HG03575 (cell line): ENCODE data around the gene DOCK9.
"Not testable (repeated sequence)": the region's sequence is repeated elsewhere in the genome, so short reads cannot be mapped to it uniquely, and the experiment has no call there.

Experiments
- ATAC-seq: cut with Tn5 transposase; IDR thresholded peaks from one replicate; pipeline ENCODE4 v1.9.1; 2021; ENCODE audit not compliant: unreplicated experiment, insufficient number of reproducible peaks, low FRiP score; ENCODE audit errors: extremely low read depth

The DOCK9 gene

DNA sequence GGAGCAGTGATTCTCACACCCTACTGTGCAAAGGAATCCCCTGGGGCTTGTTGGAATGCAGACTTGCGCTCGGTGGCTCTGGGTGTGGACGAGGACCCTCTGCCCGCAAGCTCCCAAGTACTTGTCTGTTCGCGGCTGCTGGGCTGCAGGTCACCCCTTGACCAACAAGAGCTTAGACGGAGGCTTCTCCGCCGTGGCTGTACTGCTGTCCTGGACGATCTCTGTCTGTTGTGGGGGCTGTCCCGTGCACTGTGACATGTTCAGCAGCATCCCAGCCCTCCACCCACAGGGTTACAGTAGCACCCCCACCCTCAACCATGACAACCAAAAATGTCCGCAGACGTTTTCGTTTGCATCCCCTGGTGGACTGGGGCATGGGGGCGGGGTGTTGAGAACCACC is 202.5 kb downstream of the DOCK9 start:
- ATAC-seq, result no peak

DNA sequence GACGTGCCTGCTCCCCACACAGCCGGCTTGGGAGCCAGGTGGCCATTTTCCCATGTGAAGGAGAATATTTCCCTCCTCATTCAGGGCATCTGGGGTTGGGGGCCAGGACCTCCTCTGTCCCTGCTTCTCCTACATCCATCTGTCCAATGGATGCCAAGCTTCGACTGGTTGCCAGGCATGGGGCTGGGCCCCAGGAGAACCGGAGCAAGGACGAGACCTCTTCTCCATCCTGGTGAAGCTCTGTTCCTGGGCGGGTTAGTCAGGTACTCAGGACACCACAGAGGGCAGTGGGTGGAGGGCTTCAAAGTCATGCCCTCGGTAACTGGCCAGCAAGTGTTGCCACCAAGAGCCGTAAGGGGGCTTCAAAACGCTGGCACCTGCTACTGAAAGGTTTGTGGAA is 203.1 kb downstream of the DOCK9 start:
- ATAC-seq, result no peak

DNA sequence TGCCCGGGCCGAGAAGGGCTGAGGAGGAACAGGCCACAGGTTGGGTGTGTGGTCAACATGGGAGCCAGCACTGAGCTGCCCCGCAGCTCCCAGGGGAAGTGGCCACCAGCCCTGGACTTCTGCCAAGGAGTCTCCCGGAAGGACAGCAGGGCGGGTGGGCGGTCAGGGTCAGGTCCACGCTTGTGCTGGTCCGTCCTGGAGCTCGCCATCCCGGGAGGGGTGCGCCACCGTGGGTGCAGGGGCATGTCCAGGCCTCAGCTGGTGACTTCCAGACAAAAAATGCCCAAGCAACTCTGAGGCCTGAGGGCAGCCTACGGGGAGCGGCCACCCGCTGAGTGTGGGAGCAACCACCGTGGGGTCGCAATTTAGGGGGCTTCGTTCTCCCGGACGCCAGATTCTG is 203.9 kb downstream of the DOCK9 start:
- no peak for ATAC-seq

DNA sequence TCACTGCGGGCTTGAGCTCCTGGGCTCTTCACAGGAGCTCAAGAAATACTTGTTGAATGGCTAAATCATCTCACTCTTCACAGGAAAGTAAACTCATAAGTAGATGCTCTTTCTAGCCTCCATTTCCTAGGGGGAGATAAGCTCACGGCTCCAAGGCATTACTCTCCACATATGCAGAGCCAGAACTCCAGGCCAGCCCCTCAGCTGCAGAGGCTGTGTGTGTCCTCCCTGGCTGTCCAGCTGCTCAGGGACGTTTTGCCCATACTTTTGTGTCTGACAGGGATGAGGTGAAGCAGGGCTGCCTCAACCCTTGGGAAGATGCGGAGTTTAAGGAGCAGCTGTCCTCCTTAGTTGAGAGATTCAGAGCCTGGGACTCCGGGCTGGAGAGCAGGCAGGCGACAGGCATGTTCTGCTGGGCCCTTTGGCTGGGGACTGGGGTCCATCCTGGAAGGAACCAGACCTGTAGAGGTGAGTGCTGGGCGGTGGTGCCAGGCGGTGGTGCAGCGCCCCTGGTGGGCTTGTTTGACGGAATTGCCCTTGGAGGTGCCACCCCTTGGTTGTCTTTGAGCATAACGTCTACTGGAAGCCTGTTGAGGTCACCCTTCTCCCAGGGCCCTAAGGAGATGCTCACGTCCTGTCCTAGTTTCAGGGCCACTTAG is 204.9 kb downstream of the DOCK9 start:
- ATAC-seq, result no peak

DNA sequence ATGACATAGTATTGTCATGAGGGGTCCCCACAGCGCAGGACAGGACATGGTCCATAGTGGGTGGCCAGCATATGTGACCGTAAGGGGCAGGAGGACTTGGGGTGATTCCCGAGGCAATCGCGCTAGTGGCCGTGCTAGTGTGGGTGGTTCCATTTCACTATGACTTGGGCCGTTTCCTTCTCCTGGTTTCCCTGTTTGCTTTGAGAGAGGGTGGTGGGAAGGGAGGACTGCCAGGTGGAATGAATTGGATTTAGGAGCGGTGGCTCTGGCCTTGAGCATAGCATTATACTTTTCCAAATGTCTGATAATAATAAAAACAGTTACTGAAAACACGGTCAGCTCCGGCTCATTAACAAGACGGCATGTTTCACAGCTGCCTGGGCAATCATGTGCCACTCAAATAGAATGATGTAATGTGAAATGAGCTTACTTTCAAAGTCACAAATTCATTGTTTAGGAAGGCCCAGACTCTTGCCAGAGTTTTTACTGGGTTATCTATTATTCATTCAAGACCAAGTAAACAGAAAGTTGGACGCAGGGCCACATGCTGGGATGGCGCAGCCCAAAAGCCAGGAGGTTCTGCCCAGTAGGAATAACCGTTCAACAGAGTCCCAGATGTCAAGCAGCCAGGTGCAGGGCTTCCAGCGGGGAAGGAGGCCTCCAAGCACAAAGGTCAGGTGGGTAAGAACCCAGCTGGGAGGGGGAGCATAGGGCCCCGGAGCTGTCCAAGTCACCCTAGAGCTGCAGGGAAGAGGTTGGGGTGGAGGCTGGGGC is 205.8 kb downstream of the DOCK9 start:
- no peak for ATAC-seq

DNA sequence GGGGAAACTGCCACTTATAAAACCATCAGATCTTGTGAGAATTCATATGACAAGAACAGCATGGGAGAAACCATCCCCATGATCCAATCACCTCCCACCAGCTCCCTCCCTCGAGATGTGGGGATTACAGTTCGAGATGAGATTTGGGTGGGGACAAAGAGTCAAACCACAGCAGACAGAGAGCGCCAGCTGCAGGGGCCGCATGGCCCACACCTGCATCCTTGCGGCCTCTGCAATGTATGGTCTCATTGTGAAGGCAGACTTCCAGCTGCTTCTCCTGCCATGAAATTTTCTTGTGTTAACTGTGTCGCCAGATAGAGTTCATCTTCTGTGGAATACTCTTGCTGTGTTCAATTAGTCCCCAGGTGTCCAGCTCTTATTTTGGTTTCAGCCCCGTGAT is 208.1 kb downstream of the DOCK9 start:
- ATAC-seq, result no peak

DNA sequence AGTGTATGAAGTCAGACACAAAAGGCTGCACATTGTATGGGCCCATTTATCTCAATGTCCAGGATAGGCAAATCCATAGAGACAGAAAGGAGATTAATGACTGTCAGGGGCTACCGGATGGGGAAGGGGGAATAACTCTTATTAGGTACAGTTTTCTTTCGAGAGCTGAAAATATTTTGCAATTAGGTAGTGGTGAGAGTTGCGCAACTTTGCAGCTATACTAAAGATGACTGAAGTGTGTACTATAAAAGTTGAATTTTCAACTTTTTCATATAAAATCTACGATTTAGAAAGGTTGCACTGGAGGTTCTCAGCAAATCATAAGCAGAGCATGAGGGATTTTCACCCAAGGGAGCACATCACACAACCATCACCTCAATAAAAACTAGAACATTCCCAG is 209.3 kb downstream of the DOCK9 start:
- no peak for ATAC-seq

DNA sequence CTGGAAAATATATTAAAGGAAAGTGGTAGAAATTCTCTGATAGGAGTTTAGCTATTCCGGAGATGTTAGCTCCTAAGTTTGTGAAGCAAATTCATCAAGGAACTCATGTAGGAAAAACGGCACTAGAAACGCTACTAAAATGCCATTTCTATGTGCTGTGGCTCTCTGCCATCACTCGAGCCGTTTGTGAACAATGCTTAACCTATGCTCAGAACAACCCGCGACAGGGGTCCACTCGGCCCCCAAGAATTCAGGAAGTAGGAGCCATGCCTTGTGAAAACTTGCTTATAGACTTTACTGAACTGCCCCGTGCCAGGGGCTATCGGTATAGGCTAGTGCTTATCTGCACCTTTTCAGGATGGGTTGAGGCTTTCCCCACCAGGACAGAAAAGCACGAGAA is 211.2 kb downstream of the DOCK9 start:
- no peak for ATAC-seq

DNA sequence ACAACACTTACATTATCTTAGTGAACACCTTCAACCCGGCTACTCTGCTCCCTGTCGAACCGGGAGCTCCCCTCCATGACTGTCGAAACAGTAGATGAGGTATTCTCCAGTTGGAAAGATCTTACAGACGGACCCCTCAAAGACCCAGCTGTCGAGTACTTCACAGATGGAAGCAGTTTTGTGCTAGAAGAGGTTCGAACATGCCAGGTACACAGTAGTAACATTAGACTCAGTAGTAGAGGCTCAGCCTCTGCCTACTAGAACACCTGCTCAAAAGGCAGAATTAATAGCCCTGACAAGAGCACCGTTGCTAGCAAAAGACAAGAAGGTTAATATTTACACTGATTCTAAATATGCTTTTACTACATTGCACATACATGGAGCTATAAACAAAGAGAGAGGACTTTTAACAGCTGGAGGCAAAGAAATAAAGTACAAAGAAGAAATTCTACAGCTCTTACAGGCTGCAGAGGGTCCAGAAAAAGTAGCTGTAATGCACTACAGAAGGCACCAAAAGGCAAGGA is 211.8 kb downstream of the DOCK9 start:
- no peak for ATAC-seq

DNA sequence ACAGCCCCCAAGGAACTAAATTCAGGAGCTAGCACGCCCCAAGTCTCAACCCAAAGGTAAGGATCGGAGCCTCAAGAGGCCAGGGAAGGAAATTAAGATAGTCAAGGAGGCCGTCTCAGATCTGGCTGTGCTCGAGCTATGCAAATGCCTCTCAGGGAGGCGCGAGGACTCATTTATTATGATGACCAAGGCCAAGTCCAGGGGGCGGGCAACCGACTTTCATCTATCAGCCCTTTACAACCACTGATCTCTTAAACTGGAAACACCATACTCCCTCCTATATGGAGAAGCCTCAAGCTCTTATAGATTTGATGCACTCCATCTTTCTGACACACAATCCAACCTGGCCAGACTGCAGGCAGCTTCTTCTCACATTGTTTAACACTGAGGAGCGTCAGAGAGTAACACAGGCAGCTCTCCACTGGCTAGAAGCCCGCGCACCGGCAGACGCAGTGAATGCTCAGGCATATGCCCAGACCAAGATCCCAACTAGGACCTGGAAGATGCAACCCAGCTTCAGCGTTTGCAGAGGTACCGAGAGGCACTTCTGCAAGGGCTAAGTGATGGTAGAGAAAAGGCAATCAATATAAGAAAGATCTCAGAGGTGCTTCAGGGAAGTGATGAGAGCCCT is 215.8 kb downstream of the DOCK9 start:
- ATAC-seq, result no peak

DNA sequence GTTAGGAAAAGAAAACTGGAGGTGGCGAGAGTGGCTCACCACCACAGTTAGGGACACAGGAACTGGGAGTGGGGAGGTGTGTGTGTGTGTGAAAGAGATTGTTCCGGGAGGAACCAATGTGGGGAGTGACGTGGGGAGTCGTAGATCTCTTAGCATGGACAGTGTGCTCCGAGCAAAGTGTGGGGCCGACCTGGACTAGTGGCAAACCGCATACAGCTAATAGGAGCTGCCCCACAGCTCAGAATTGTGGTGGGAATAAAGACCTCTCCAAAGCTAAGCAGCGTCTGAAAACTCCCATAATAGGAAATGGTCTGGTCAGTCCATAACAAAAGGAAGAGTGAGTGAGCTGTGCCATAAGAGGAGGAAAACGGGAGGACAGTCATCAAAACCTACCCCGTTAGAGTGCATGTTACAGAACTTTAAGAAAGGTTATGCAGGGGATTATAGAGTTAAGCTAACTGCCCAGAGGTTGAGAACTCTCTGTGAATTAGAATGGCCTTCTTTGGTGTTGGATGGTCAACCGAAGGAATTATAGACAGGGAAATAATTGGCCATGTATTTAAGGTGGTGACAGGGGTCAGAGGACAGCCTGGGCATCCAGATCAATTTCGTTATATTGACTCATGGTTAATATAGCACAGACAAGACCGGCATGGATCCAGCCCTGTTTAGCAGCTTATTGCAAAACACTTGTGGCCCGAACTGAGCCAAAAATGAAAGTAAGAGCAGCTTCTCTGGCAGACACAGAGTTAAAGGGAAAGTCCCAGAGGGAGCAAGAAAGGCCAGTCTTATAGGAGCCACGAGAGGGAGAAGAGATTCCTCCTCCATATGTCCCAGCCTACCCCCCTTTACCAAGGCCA is 216.5 kb downstream of the DOCK9 start:
- ATAC-seq, result no peak

DNA sequence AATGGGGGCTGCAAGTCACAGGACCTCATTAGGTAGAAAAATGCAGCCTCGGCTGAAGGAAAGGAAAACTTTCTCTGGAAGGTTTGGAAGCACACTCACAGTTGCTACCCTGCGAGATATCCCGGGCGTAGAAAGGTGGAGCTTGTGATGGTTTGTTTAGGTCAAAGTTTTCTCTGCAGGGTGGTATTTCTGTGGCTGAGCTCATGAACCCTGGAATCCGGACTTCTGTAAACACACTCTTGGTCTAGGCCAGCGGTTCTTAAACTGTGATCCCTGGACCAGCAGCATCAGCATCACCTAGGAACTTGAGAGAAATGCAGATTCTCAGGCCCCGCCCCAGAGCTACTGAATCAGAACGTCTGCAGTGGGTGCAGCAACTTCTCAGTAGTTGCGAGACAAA is 222.1 kb downstream of the DOCK9 start:
- no peak for ATAC-seq

DNA sequence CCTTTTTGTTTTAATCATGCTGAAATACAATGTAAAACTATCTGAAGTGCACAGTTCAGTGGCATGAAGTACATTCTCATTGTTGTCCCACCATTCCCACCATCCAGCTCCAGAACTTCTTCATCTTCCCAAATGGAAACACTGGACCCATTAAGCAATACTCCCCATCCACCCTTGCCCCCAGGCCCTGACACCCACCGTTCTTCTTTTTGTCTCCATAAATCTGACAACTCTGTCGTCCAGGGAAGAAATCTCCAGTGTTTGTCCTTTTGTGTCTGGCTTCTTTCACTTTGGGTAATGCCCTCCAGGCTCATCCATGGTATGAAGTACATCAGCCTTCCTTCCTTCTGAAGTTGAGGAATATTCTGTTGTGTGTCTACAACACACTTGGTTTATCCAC is 222.7 kb downstream of the DOCK9 start:
- no peak for ATAC-seq

DNA sequence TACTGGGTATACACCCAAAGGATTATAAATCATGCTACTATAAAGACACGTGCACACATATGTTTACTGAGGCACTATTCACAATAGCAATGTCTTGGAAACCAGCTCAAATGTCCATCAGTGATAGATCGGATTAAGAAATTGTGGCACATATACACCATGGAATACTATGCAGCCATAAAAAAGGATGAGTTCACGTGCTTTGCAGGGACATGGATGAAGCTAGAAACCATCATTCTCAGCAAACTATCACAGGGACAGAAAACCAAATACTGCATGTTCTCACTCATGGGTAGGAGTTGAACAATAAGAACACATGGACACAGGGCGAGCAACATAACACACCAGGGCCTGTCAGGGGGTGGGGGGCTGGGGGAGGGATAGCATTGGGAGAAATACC is 223.4 kb downstream of the DOCK9 start:
- ATAC-seq, result not testable (repeated sequence)

DNA sequence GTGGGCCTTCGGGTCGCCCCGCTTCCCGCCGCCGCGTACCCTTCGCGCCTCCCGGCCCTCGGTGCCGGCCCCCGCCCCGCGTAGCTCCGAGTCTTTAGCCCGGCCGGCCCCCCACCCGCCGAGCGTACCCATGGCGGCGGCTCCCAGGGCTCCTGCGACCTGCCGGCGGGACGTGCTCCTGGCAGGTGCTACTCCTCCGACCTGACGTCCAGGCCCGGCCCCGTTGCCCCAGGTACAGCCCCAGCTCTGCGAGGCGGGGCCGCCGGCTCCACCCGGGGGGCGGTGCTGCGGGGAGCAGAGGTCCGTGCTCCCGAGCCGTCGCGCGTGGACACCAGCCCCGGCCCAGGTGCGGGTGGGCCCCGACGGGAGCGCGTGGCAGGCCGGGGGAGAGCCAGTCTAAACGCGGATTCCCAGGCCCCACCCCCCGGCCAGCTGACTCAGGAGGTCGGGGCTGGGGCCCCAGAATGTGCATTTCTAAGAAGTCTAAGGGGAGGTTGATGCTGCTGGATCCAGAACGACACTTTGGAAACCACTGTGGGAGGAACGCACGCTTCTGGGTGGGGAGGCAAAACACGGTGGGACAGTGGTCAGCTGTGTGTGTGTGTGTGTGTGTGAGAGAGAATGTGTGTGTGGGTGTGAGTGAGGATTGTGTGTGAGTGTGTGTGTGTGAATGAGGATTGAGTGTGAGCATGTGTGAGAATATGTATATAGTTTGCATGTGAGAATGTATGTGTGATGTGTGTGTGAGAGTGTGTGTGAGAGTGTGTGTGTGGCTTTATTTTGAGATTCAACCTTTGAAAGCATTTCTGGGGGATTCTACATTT is 225.2 kb downstream of the DOCK9 start, which contains the start of gene SLC15A1:
Gene SLC15A1 (minus strand): TSS at position 206 of the 824 bp plus-strand sequence. CDS start 74 bp downstream, at position 132.
- no peak for ATAC-seq

DNA sequence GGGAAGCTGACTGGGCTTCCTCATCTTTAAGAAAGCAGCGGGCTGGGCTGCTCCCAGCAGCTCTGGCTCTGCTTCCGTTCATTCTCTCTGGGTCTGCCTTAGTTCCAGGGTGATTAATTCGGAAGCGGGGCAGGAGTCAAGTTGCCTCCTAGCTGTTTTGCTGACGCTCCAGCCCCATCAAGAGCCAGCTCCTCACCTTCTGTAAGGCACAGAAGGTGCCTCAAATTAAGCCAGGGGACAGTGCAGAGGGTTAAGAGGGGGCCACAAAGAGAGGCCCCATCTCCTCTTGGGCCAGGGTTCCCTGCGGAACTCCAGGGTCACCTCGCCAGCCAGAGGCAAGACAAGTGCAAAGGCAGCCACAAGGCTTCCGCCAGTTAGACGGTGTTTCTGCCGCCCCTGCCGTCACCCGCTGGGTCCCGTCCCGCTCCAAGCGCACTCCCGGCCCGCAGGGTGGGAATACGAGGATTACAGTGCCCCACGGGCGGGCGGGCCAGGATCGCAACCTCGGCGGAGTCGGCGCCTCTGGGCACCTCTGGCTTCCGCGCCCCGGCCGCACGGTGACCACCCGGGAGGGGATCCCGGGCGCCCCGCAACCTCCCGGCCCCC is 225.9 kb downstream of the DOCK9 start:
- no peak for ATAC-seq

DNA sequence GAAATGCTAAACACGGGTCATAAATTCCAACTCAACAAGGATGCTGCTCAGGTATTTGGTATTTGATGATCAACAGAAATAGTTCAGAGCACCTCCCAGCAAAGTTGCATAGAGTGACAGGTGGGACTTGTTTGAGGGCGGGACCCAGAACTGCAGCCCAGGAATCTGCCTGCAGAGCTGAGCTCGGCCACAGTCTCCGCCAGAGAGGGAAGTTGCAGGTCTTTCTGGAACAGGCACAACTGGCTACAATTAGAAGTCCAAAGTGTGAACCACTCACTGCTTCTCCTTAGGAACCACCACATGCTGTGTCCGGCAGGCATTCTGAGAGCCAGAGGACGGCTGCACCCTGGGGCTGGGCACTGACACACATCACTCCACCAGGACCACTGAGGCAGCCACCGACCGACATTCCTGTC is 226.5 kb downstream of the DOCK9 start:
- no peak for ATAC-seq

DNA sequence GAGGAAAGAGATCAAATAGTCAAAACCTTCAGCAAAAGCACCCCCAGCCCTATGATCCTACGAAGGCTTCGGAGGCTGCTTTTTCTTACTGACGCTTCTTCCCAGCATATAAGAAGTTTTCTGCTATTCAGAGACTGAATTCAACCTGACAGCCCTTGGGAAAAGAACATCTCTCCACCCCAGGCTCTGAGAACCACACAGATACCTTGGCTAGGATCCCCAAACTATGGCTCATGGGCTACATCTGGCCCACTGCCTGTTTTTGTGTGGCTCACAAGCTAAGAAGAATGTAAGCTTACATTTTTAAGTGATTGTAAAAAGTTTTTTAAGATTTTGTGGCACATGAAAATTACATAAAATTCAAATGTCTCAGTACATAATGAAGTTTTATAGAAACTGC is 228.4 kb downstream of the DOCK9 start:
- ATAC-seq, result no peak
